Ectodermal cell (in vitro differentiated cells): ENCODE data around the gene DHCR7.

ENCODE experiments used
- H3K27ac ChIP-seq: 2 replicates; pipeline ENCODE4 v1.7.0; 2013; ENCODE audit warnings: mild to moderate bottlenecking, low read depth, low read length; ENCODE audit not compliant: insufficient read depth, poor library complexity, severe bottlenecking
- H3K27me3 ChIP-seq: 2 replicates; pipeline ENCODE4 v1.7.0; 2013; ENCODE audit warnings: mild to moderate bottlenecking, low read length; ENCODE audit not compliant: insufficient read depth, control insufficient read depth, poor library complexity, severe bottlenecking
- H3K36me3 ChIP-seq: one replicate; pipeline ENCODE4 v1.7.0; 2013; ENCODE audit warnings: low read length; ENCODE audit not compliant: control insufficient read depth, insufficient read depth
- H3K4me1 ChIP-seq: one replicate; pipeline ENCODE4 v1.7.0; 2013; ENCODE audit warnings: low read length; ENCODE audit not compliant: control insufficient read depth, insufficient read depth
- H3K4me3 ChIP-seq: 2 replicates; pipeline ENCODE4 v1.7.0; 2013; ENCODE audit warnings: low read depth, low read length, control low read depth; ENCODE audit not compliant: insufficient read depth
- H3K9me3 ChIP-seq: 2 replicates; pipeline ENCODE4 v1.7.0; 2013; ENCODE audit warnings: mild to moderate bottlenecking, low read length, moderate library complexity; ENCODE audit not compliant: control insufficient read depth
- WGBS, 2 experiments: methylation state at CpG; one replicate each; pipeline ENCODE4 v1.1.7; 2013; ENCODE audit warnings: missing lambda C conversion rate in 2 of 2; 5-methylcytosine and 5-hydroxymethylcytosine counted together

Gene DHCR7

DNA sequence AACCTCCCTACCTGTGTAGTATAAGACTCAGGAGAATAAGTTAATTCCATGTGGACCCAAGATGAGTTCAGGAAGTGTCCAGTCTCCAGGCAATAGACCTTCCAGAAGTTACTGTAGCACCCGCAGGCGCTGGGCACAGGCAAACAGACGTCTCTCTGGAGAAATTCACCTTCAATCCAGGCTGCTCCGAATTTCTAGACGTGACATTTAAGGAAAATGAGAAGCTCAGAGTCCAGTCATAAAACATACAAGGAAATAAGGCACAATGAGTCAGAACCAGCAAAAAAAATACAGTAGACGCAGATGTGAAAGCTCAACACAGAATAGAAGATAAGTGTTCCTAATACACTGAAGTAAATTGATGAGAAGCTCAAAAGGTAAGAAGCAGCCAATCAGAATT is 19.0 kb upstream of the DHCR7 start:
- Histone ChIP-seq H3K4me1 (no peaks in the 10 kb centered on the region), H3K36me3 (peaks cover 5% of the 10 kb centered on the region), H3K4me3 (no peak overlapping the region), H3K27ac (no peak overlapping the region), H3K9me3 (no peaks in the 10 kb centered on the region), H3K27me3 (no peaks in the 10 kb centered on the region)
- WGBS, 2 experiments, result 91 to 95% methylated on average over 6 of the region's 6 CpGs

DNA sequence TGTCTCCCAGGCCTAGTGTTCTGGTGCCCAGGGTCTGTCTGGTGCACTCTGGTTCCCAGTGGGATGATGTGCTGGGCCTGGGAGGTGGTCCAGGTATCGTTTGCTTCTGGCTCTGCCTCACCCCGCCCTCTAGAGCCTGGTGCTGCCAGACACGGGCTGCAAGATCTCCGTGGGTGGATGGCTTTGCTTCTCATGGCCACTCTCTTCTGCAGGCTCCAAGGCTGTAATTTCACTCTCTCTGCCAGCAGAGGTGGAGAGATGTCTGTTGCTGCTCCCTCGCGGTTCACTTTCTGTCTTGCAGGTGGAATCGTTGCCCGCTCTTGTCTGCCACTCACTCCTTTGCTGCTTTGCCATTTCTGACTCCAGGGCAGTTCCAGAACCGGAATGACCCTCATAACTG is 18.2 kb upstream of the DHCR7 start:
- no peaks in the 10 kb centered on the region for H3K4me1 ChIP-seq
- H3K27ac ChIP-seq, result no peak overlapping the region
- no peaks in the 10 kb centered on the region for H3K27me3 ChIP-seq
- no peaks in the 10 kb centered on the region for H3K9me3 ChIP-seq
- WGBS, 2 experiments, result 90 to 91% methylated on average over 9 of the region's 9 CpGs
- H3K4me3 ChIP-seq, result no peak overlapping the region
- peaks cover 5% of the 10 kb centered on the region for H3K36me3 ChIP-seq

GRCh38 chr11:71465054-71465453 is 16.9 kb upstream of the DHCR7 start:
- Histone ChIP-seq H3K27me3 (no peaks in the 10 kb centered on the region), H3K36me3 (peaks cover 5% of the 10 kb centered on the region)
- WGBS, 2 experiments, result 93 to 94% methylated on average over 4 of the region's 4 CpGs

DNA sequence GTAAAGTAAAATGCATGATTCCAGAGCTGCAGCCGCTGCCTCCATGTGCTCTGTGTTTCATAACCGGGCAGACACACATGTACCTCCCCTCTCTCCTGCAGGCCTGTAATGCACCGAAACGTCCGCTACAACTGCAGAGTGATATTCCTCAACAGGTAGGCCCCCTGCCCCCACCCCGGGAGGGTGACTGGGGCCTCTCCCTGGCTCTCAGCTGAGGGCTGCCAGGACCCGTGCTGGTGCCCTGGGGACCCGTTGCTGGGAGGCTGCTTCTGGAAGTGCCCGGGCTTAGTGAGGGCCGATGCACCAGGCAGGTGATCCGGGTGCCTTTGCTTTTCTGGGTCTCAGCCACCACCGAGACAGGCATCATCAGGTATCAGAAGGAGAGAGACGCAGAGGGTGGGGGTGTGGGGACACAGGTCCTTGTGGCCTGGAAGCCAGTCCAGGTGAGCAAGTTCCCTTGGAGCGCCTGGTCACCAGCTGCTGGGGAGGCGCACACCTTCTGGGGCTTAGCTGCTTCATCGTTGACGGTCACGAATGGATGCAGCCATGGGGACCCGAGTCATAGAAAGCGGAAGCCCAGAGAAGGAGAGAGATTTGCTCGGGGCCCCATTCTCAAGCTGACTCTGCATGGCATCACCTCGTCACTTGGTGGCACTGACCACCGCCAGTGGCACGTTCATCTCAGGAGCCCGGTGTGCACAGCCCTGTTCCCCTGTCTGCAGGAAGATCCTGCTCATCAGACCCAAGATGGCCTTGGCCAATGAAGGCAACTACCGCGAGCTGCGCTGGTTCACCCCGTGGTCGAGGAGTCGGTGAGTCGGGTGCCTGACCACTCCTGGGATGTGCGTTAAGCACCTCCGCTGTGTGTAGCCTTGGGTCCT is 15.4 kb upstream of the DHCR7 start:
- no peak overlapping the region for H3K4me3 ChIP-seq
- no peak overlapping the region for H3K27ac ChIP-seq
- peaks cover 15% of the 10 kb centered on the region for H3K36me3 ChIP-seq
- H3K9me3 ChIP-seq, result no peaks in the 10 kb centered on the region
- H3K4me1 ChIP-seq, result peaks cover 4% of the 10 kb centered on the region
- H3K27me3 ChIP-seq, result no peaks in the 10 kb centered on the region
- 94% methylated on average over 34 of the region's 34 CpGs for WGBS, 2 experiments

More at GRCh38 chr11:71465054-71465453, 16.9 kb upstream of the DHCR7 start:
- H3K4me1 ChIP-seq, result no peaks in the 10 kb centered on the region
- H3K4me3 ChIP-seq, result no peak overlapping the region
- no peaks in the 10 kb centered on the region for H3K9me3 ChIP-seq
- H3K27ac ChIP-seq, result no peak overlapping the region

DNA sequence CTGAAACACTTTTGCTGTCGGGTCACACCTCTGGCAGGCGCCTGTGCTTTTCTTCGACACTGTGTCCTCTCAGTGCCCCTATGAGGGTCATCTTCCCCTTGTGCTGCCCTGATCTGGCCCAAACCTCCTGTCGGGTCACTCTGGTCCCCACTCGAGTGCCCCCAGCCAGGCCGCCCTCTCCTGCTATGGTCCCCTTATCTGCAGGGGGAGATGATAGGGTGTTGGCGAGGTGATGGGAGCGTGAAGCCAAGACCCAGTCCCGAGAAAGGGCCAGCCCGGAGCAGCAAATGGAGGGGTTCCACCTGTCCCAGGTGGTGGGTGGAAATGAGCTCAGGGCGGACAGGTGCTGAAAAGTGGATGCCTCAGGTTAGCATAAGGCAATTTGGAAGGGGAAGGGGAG is 14.5 kb upstream of the DHCR7 start:
- Histone ChIP-seq H3K9me3 (no peaks in the 10 kb centered on the region), H3K27me3 (no peaks in the 10 kb centered on the region), H3K36me3 (peaks cover 15% of the 10 kb centered on the region), H3K27ac (no peak overlapping the region), H3K4me1 (peaks cover 4% of the 10 kb centered on the region), H3K4me3 (no peak overlapping the region)
- WGBS, 2 experiments, result 92 to 94% methylated on average over 11 of the region's 11 CpGs

GRCh38 chr11:71461696-71462095 is 13.5 kb upstream of the DHCR7 start:
- H3K36me3 ChIP-seq, result peaks cover 15% of the 10 kb centered on the region
- H3K27me3 ChIP-seq, result no peaks in the 10 kb centered on the region
- H3K9me3 ChIP-seq, result no peaks in the 10 kb centered on the region
- no peak overlapping the region for H3K27ac ChIP-seq
- WGBS, 2 experiments, result 90 to 93% methylated on average over 9 of the region's 9 CpGs
- peaks cover 4% of the 10 kb centered on the region for H3K4me1 ChIP-seq
- H3K4me3 ChIP-seq, result no peak overlapping the region

DNA sequence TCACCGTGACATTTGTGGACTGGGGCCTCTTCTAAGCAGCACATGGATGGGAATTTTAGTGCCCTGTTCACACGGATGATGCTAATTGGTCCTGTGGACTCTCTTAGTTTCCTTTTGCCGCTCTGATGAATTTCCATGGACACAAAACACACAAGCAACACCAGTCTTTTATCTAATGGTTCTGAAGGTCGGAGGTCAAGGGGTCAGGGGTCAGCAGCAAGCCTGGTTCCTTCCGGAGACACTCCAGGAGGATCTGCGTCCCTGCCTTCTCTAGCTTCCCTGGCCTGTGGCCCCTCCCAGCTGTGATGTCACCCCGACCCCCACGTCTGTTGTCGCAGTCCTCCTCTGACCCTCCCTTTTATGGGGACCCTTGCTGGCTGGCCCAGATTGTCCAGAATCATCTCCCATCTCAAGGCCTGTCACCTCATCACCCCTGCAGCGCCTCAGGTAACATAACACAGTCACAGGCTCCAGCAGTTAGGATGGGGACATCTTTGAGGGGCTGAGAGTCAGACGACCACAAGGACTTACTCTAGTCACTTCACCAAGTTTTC is 11.7 kb upstream of the DHCR7 start:
- H3K4me3 ChIP-seq, result no peak overlapping the region
- H3K36me3 ChIP-seq, result peaks cover 15% of the 10 kb centered on the region
- no peak overlapping the region for H3K27ac ChIP-seq
- no peaks in the 10 kb centered on the region for H3K27me3 ChIP-seq
- H3K9me3 ChIP-seq, result no peaks in the 10 kb centered on the region
- peaks cover 4% of the 10 kb centered on the region for H3K4me1 ChIP-seq
- WGBS, 2 experiments, result 82% methylated on average over 11 of the region's 11 CpGs

- WGBS, 2 experiments, result 93% methylated on average over 23 of the region's 23 CpGs
- peaks cover 14% of the 10 kb centered on the region for H3K36me3 ChIP-seq
- H3K4me1 ChIP-seq, result peaks cover 4% of the 10 kb centered on the region
- no peak overlapping the region for H3K4me3 ChIP-seq
- H3K9me3 ChIP-seq, result no peaks in the 10 kb centered on the region
- H3K27ac ChIP-seq, result no peak overlapping the region
- H3K27me3 ChIP-seq, result no peaks in the 10 kb centered on the region
Measured at GRCh38 chr11:71459076-71459766, 11.0 kb upstream of the DHCR7 start.

GRCh38 chr11:71458146-71459070 is 10.2 kb upstream of the DHCR7 start:
- H3K27ac ChIP-seq, result no peak overlapping the region
- H3K36me3 ChIP-seq, result peaks cover 10% of the 10 kb centered on the region
- H3K9me3 ChIP-seq, result no peaks in the 10 kb centered on the region
- WGBS, 2 experiments, result 94% methylated on average over 26 of the region's 26 CpGs
- H3K4me1 ChIP-seq, result peaks cover 4% of the 10 kb centered on the region
- no peak overlapping the region for H3K4me3 ChIP-seq
- H3K27me3 ChIP-seq, result no peaks in the 10 kb centered on the region
